Fibroblast of skin of right biceps (primary cell): ENCODE results near the gene CYP4F3.
"Not testable (repeated sequence)": the region's sequence is repeated elsewhere in the genome, so short reads cannot be mapped to it uniquely, and the experiment has no call there.

Source experiments
- DNase-seq: peaks from one replicate; pipeline ENCODE4 v3.0.0-alpha.2; 2013

The CYP4F3 gene, protein sequence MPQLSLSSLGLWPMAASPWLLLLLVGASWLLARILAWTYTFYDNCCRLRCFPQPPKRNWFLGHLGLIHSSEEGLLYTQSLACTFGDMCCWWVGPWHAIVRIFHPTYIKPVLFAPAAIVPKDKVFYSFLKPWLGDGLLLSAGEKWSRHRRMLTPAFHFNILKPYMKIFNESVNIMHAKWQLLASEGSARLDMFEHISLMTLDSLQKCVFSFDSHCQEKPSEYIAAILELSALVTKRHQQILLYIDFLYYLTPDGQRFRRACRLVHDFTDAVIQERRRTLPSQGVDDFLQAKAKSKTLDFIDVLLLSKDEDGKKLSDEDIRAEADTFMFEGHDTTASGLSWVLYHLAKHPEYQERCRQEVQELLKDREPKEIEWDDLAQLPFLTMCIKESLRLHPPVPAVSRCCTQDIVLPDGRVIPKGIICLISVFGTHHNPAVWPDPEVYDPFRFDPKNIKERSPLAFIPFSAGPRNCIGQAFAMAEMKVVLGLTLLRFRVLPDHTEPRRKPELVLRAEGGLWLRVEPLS

DNA sequence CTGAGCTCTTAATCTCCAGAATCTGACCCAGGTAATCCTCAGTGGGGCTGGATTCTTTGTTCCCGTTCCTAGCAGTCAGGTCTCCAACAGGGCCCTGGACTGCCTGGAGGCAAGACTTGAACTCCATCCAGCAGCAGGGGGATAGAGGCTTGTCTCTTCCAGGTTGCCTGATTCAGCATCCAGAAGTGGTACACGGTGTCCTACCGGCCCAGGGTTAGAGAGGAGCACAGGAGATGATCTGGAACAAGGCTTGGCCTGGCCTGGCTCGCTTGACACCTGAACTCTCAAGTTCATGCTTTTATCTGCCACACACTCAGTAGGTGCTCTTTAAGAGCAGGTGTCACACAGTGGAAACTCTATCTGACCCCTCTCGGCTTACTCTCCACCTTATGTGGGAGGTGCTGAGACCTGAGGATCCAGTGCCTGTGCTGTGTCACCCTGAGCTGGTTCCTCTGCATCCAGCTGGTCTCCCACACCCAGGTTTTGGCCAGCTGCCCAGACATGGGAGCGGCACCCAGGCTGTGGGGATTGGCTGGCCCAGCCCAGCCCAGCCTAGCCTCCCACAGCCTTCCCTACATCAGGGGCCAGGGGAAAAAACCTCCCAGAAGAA lies at the start of gene CYP4F3:
CYP4F3 (plus strand) TSS at position 604 of the 610 bp plus-strand sequence. CDS start 519 bp downstream, outside the sequence.
- no peak for DNase-seq

DNA sequence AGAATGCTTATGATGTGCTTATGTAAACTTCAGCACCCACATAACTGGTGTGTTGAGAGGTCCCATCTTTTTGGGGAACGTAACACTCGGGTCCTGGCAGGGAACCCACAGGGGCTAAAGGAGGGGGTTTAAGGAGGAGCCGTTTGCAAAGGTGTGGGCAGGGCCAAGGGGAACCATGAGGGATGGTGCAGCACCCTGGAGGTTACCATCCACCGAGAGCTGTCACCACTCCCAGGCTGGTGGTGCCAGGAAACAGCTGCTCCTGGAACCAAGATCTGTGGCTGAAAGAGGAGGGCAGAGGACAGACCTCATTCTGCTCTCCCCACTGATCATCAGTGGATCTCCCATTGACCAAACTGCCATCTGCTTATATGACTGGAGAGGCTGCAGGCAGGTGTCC lies 48.9 kb upstream of the CYP4F3 start:
- no peak for DNase-seq

DNA sequence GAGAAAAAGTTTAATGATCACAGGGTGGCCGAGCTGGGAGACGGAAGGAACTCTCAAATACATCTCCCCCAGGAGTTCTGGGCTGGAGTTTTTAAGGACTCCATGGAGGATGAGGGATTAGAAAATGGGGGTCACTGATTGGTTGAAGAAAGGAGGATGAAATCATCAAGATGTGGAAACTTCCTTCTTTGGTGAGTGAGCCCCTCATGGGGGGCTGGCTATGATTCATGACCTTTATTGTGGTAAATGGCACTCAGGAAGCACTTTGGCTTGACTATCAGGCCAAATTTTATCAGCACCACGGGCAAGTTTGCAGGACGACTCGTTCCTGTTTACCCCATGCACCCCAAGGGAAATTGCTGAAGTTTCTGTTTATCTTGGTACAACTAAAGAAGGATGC lies 48.2 kb upstream of the CYP4F3 start:
- DNase-seq = not testable (repeated sequence)

DNA sequence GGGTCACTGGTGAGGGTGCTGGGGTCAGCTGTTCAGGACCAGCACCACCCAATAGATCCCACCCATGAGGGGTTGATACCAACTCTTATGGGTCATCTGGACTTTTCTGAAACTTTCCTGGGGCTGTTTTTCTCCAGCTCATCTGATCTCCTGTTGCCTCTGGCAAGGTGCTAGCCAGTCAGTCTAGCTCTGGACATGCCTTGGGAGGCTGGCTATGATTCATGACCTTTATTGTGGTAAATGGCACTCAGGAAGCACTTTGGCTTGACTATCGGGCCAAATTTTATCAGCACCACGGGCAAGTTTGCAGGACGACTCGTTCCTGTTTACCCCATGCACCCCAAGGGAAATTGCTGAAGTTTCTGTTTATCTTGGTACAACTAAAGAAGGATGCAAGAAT lies 46.9 kb upstream of the CYP4F3 start:
- not testable (repeated sequence) for DNase-seq

DNA sequence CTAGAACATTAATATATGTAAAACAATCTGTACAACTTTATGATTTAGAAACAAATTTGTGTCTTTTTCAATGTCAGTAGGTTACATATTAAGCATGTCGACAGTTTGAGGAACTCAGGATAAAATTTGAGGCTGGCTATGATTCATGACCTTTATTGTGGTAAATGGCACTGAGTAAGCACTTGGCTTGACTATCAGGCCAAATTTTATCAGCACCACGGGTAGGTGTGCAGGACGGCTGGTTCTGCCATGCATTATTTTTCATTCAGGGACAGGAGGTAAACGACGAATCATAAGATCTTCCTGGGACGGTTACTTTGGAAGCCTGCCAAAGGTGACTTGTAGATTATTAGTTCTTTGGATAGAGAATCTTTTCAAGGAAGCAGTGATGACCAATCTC lies 45.6 kb upstream of the CYP4F3 start:
- DNase-seq = no peak

DNA sequence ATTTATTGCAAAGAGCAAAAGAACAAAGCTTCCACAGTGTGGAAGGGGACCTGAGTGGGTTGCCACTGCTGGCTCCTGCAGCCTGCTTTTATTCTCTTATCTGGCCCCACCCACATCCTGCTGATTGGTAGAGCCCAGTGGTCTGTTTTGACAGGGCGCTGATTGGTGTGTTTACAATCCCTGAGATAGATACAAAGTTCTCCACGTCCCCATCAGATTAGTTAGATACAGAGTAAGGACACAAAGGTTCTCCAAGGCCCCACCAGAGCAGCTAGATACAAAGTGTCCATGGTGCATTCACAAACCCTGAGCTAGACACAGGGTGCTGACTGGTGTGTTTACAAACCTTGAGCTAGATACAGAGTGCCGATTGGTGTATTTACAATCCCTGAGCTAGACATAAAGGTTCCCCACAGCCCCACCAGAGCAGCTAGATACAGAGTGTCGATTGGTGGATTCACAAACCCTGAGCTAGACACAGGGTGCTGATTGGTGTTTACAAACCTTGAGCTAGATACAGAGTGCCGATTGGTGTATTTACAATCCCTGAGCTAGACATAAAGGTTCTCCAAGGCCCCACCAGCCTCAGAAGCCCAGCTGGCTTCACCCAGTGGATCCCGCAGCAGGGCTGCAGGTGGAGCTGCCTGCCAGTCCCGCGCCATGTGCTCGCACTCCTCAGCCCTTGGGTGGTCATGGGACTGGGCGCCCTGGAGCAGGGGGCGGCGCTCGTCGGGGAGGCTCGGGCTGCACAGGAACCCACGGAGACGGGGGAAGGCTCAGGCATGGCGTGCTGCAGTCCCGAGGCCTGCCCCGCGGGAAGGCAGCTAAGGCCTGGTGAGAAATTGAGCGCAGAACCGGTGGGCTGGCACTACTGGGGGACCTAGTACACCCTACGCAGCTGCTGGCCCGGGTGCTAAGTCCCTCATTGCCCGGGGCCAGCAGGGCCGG lies 32.4 kb upstream of the CYP4F3 start:
- not testable (repeated sequence) for DNase-seq

DNA sequence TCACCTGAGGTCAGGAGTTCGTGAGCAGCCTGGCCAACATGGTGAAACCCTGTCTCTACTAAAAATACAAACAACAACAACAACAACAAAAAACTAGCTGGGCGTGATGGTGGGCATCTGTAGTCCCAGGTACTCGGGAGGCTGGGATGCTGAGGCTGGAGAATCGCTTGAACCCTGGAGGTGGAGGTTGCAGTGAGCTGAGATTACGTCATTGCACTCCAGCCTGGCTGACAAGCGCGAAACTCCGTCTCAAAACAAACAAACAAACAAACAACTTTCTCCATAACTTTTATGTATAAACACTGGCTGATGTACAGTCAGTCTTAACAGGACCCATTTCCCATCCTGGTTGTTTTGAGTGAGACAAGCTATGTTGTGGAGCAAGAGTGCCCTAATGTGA lies 31.4 kb upstream of the CYP4F3 start:
- no peak for DNase-seq

DNA sequence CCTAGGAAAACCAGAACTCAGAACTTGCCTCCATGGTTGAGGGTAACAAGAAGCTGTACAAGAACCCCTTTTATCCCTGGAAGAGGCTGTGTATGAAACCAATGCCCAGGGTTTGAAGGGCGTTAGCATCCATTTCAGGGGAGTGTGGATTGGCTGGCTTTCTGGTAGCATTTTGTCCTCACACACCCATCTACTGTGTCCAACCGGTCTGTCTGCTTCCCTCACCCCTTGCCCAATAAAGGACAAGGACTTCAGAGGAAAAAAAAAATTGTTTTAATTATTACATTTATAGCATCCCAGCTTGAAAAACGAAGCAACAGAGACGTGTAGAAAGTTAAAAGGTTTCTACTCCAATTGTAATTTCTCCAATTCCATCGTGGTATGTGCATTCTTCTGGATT lies 28.4 kb upstream of the CYP4F3 start:
- DNase-seq = no peak

DNA sequence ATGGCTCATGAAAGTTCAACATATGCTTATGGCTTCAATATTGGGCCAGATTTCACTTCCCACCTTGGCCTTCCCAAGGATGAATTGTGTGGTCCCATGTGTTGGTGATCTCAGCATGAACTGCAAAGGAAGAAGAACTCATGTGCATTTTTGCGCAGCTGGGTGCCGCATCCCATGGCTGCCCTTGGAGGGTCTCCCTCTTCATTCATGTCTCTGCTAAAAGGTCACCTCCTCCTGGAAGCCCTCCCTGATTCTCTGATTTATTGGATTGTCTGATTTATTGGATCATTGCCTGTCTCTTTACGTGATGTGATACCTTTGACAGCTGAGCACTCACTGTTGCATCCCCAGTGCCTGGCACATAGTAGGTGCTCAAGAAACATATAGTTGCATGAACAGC lies 27.4 kb upstream of the CYP4F3 start:
- no peak for DNase-seq

DNA sequence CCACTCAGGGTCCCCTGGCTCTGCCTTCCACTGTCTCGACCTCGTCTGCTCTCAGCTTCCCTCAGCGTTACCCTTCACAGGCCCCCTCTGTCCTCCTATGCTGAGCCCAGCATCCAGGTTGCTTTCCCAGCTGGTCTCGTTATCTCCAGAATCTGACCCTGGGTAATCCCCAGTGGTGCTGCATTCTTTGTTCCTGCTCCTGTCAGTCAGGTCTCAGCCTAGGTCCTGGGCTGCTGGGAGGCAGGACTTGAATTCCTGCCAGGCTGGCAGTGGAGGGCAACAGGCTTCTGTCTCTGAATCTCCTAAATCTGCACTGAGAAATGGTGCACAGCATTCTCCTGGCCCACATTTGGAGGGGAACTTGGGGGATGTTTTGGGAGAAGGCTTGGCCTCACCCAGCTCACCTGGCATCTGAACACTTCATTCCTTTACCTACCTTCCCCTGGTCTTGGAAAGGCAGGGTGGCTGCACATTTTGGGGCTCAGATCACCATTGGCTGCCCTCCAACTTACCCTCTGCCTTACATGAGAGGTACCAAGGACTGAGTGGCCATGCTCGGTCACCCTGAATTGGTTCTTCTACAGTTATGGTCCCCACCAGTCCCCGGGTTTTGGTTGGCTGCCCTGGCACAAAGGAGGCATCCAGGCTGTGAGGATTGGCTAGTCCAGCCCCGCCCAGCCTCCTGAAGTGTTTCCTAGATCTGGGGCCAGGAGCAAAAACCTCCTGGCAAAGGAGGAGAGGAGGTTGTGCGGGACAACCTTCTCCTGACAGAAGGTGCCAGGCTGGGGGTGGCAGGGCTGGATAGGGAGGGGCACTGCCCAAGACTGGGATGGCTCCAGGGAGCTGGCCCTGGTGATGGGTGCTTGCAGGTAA lies 26.0 kb upstream of the CYP4F3 start, which contains the start of gene CYP4F8:
CYP4F8 (plus strand) TSS at position 712 of the 873 bp plus-strand sequence. CDS start 399 bp downstream, outside the sequence.
- no peak for DNase-seq

DNA sequence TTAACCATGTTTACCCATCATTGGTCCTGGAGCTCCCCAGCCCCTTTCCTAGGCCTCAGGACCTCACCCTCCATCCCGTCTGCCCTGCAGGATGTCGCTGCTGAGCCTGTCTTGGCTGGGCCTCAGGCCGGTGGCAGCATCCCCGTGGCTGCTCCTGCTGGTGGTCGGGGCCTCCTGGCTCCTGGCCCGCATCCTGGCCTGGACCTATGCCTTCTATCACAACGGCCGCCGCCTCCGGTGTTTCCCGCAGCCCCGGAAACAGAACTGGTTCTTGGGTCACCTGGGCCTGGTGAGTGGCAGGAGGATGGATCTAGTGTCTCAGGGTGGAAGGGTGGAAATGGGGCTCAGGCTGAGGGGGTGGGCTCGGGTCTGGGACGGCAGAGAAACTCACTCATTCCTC lies 25.2 kb upstream of the CYP4F3 start:
- no peak for DNase-seq

DNA sequence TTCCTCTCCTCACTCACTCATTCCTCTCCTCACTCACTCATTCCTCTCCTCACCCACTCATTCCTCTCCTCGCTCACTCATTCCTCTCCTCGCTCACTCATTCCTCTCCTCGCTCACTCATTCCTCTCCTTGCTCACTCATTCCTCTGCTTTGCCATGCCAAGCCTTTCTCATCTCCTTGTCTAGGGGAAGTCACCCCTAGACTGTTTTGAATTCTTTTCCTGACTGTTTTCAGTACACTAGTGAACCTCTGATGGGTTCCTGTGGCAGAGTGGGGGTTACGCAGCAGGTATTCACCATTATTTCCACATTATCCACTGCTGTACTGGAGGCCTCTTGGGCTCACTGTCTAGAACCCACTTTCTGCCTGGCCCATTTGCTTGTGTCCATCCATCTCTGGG lies 24.5 kb upstream of the CYP4F3 start:
- no peak for DNase-seq

DNA sequence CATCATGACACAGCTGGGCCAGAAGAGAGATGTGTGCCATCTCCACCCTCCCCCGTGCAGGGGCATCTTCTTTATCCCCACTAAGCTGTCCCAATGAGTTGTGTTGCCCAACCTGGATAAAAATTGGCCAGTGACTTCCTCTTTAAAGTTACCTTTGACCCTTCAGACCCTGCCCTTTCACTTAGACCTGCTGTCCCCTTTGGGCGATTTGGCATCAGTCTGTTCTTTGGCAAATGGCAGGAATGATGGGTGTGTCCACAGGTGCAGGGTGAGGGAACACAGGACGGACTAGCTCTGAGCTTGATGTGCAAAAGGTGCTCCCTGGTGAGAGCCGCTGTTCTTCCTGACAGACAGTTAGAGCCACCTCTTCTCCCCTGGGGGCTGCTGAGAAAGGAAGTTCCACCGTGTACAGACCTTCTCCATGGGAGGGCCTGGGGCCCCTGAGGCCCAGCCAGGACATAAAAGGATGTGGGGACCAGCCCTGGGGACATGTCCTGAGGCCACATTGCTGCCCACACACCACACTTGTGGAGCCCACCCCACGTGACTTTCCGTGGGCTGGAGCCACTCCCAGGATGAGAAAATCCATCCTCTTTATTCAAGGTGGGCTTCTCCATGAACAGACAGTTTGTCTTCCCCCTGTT lies 23.9 kb upstream of the CYP4F3 start:
- no peak for DNase-seq

DNA sequence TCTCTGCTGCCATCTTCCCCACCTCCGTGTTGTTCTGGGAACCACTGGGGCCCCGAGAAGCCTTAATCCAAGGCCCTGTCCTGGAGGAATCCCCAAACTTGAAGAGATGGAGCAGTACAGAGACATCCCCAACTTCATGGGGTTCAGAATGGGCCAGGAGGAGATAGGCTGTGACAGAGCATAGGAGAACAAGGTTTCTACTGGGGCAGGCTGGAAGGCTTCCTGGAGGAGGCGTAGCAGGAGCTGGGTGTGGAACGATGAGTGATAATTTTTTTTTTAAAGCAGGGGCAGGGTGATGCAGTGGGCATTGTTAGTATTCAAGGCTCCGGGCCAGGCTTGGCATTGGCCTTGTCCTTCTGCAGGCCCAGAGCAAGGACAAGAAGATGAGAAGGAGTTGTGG lies 22.4 kb upstream of the CYP4F3 start:
- DNase-seq = no peak

DNA sequence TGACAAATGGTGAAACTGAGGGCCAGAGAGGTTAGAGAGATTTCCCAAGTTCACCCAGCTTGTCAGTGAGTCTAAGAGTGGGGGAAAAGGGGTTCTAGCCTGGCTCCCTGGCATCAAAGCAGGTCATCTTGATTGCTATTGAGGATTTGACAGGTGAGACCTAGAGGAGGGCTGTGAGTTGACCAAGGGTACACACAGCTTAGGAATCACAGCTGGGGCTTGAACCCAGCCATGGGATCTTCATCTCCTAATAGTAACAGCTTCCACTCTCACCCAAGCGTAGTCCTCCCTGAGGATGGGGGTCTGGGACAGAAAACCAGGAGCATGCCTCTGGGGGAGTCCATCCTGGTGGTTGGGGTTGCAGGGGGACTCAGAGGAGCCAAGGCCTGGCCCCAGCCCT lies 18.9 kb upstream of the CYP4F3 start:
- DNase-seq = no peak

DNA sequence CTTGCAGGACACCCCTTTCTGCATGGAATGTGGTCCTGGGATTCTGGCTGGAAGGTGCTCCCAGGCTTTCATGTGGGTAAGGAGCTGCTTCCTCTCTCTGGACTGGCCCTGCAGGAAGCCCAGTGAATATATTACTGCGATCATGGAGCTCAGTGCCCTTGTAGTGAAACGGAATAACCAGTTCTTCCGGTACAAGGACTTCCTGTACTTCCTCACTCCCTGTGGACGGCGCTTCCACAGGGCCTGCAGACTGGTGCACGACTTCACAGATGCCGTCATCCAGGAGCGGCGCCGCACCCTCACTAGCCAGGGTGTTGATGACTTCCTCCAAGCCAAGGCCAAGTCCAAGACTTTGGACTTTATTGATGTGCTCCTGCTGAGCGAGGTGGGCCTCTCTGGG lies 17.7 kb upstream of the CYP4F3 start:
- DNase-seq = no peak

DNA sequence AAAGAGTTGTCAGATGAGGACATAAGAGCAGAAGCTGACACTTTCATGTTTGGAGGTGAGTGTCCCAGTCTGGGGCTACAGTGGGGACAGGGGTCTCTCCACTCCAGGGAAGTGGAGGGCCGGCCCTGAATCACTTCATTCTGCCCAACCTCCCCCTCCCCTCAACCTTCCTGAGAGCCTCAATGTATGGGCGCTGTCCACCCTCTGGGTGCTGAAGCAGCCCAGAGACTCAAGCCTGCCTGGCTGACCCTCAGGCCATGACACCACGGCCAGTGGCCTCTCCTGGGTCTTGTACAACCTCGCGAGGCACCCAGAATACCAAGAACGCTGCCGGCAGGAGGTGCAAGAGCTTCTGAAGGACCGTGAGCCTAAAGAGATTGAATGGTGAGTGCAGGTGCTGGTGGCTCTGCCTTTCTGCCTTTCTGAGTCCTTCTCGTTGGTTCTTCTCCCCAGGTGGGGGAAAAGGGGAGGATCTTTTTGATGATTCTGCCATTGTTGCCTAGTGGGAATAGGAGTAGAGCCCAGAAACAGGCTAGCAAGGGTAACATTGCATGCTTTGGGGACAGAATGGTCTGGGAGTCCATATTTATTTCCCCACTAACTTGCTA lies 16.9 kb upstream of the CYP4F3 start:
- no peak for DNase-seq

DNA sequence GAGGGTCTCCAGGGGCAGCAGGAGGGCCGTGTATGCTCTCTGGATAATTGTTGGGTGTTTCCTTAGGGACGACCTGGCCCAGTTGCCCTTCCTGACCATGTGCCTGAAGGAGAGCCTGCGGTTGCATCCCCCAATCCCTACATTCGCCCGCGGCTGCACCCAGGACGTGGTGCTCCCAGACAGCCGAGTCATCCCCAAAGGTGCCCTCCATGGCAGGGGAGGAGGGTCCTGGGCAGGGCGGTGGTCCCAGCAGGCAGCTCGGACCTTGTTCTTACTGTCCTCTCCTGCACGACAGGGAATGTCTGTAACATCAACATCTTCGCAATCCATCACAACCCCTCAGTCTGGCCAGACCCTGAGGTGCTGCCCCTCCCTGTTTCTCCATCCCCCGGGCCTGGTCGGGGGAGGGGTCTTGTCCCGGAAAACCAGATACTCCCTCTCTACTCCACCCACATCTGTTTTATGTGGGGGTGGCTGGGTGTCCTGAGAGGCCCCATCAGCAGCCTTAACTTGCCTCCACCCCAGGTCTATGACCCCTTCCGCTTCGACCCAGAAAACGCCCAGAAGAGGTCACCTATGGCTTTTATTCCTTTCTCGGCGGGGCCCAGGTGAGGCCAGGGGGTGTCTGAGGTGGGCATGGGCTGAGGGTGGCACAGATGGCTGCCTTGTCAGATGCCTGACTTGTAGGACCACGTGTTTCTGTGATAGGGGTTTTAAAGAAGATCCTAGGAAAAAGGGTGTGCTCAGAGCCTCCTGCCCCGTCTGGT lies 12.3 kb upstream of the CYP4F3 start:
- DNase-seq = no peak

DNA sequence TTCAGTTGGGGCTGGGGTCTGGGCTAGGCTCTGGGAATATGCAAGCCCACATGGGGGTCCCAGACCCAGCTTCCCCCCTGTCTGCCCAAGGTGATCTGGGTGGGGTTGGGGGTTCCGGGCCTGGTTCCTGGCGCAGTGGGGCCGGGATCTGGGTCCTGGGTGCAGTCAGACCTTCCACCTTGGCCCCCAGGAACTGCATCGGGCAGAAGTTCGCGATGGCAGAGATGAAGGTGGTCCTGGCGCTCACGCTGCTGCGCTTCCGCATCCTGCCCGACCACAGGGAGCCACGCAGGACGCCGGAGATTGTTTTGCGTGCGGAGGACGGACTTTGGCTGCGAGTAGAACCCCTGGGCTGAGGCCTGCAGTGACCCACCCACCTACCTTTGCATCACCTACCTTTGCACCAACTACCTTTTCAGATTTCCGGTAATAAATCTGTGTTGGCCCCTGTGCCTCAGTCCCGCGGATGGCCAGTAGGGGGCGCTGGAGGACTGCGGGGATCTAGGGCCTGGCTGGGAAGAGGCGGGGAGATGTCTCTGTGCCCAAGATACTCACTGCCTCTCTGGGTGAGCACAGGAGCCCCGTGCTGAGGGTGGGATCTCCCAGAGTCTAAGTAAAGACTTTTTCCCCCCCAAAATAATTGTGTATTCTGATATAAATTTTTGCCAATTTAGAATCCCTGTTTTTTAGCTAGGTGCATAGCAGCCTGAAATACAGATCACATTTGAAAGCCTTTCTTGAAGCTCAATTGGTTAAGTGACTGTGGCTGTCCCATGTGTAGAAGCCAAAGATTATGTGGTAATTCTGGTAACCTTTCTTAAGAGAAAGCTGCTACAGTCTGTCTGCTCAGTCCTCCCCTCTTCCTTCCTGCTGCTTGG lies 11.5 kb upstream of the CYP4F3 start:
- DNase-seq = peak; percentile 42
